Activated CD4-positive, alpha-beta T cell treated with anti-CD3 and anti-CD28 coated beads for 48 hours (primary cell): ENCODE measurements around the gene CRLF2.
A peak's percentile ranks its signal among the peaks of the same experiment; 100 is the strongest.
"Not testable (repeated sequence)": the region's sequence is repeated elsewhere in the genome, so short reads cannot be mapped to it uniquely, and the experiment has no call there.

Experiments
- DNase-seq: peaks from one replicate; pipeline ENCODE4 v3.0.0-alpha.2; 2020

CRLF2 gene

DNA sequence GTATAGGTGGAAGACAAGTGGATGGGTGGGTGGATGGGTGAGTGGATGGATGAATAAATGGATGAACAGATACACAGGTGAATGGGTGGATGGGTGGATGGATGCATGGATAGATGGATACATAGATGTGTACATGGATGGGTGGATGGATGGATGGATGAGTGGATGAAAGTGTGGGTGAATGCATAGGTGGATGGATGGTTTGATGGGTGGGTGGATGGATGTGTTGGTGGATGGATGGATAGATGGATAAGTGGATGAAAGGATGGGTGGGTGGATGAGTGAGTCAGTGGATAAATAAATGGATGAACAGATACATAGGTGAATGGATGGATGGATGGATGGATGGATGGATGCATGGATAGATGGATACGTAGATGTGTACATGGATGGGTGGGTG is 1.6 kb downstream of the CRLF2 start:
- no peak for DNase-seq

- no peak for DNase-seq
Observed at GRCh38 chrX:1207496-1208025, 4.9 kb downstream of the CRLF2 start.

GRCh38 chrX:1205681-1206611 is 6.5 kb downstream of the CRLF2 start:
- DNase-seq, result peak; percentile 29

- no peak for DNase-seq
Observed at GRCh38 chrX:1202251-1202650, 10.2 kb downstream of the CRLF2 start.

- DNase-seq, result no peak
Observed at GRCh38 chrX:1196436-1196835, 16.0 kb downstream of the CRLF2 start.

- DNase-seq, result not testable (repeated sequence)
Observed at GRCh38 chrX:1192196-1192595, 20.3 kb downstream of the CRLF2 start.

DNA sequence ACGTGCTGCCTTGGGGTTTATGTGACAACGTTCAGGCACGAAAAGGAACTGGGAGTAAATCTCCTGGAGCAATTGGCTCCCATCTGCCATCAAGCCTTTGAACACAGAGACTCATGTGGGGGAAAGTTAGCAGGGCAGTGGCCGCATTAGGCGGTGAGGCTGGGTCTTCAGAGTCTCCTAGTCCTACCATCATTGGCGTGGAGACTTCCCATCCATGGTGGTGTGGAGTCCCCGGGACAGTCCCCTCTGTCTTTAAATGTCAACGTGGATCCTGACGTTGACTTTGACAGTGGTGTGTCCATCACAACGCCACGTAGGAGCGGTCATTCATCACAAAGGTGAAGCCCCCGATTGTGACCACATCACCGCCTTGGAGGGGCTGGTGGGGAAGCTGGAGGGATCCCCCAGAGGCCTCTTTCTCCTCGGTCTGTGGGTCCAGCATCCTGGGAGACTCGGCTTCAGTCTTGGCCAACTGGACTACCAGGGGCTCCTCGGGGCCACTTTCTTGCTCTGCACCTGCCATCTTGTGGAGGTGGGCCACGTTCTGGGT is 21.8 kb downstream of the CRLF2 start:
- DNase-seq, result no peak

GRCh38 chrX:1185561-1185960 is 26.9 kb downstream of the CRLF2 start:
- DNase-seq, result peak; percentile 28

DNA sequence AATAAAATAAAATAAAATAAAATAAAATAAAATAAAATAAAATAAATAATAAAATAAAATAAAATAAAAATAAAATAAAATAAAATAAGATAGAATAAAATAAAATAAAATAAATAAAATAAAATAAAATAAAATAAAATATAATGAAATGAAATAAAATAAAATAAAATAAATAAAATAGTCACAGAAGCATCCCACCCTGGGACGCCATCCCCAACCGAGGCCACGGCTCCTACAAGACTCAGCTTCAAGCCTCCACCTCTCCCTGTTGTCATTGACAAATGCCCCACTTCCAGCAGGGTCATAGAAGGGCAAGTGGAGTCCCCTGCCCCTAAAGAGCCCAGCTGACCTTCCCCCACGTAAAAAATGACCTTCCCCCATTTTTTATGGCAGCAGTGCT is 30.2 kb downstream of the CRLF2 start:
- DNase-seq, result no peak

DNA sequence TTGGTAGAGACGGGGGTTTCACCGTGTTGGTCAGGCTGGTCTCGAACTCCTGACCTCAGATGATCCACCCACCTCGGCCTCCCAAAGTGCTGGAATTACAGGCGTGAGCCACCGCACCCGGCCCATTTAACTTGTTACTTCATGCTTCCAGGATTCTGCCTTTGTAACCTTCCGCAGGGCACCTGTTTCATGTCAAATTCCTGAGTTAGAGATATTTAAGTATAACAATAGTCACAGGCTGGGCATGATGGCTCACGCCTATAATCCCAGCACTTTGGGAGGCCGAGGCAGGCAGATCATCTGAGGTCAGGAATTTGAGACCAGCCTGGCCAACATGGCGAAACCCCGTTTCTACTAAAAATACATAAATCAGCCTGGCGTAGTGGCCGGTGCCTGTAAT is 30.8 kb downstream of the CRLF2 start:
- DNase-seq, result not testable (repeated sequence)

DNA sequence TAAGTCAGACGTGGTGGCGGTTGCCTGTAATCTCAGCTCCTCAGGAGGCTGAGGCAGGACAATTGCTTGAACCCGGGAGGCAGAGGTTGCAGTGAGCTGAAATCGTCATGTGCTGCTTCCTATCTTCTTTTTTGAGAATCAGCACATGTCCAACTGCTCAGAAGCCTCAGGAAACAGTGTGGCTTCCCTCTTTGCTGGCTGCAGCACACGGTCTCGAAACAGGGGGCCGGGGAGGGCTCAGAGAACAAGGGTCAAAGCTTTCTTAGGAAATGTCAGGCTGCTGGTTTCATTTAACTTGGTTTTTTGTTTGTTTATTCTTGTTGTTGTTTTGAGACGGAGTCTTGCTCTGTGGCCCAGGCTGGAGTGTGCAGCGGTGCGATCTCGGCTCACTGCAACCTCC is 31.3 kb downstream of the CRLF2 start:
- DNase-seq, result no peak

DNA sequence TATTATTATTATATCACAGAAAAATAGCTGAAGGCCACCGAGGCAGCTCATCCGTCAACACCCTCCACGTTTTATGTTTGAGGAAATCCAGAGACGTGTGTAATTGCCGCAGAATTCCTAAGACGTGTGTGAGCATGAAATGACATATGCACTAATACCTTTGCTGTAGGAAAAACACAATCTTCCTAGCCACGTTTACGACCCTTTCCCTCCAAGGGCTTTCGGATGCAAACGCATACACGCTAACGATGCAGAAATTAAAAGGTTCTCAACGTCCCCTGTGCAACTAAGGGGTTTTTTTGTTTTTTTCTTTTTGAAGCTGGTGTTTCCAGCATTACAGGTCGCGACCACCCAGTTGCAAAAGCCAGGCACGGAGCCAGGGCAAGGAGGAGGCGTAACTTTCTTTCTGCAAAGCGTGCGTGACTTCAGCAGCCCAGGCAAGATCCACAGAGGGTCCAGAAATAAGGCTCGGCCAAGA is 33.8 kb downstream of the CRLF2 start:
- peak; percentile 17 for DNase-seq

DNA sequence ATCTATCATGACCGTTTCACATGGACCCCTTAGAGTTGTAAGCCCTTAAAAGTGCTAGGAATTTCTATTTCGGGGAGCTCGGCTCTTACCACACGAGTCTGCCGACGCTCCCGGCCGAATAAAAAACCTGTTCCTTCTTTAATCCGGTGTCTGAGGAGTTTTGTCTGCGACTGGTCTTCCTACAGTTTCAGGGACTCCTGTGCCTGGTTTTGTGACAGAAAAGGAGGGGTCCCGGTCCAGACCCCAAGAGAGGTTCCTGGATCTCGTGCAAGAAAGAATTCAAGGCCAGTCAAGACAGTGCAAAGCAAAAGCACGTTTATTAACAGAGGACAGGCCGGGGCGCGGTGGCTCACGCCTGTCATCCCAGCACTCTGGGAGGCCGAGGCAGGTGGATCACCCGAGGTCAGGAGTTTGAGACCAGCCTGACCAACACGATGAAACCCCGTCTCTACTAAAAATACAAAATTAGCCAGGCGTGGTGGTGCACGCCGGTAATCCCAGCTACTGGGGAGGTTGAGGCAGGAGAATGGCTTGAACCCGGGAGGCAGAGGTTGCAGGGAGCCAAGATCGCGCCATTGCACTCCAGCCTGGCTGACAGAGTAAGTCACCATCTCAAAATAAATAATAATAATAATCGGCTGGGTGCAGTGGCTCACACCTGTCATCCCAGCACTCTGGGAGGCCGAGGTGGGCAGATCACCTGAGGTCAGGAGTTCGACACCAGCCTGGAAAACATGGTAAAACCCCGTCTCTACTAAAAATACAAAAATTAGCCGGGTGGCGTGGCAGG is 35.7 kb downstream of the CRLF2 start:
- DNase-seq, result peak; percentile 23

DNA sequence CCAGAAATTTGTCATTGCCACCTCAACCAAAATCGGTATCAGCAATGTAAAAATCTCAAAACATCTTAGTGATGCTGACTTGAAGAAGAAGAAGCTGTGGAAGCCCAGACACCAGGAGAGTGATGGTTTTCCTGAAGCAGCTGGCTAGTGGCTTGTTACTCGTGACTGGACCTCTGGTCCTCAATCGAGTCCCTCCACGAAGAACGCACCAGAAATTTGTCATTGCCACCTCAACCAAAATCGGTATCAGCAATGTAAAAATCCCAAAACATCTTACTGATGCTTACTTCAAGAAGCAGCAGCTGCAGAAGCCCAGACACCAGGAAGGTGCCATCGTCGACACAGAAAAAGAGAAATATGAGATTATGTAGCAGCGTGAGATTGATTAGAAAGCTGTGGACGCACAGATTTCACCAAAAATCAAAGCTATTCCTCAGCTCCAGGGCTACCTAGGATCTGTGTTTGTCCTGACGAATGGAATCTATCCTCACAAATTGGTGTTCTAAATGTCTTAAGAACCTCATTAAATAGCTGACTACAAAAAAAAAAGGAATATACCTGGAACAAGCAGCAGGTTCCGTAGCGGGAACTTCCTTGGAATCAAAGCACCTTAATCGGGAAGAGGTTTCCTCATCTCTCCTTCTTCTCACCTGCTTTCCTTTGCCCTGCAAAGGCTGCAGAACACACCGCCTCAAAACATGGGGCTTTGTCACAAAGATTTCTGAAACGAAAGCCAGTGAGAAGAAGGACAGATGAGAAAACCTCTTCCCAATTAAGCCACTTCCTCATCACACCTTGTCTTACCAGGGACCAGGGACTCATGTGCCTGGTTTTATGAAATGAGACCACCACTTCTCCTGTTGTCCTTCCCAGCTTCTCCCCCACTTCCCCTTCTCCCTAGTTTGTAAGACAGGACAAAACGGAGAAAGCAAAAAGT is 37.6 kb downstream of the CRLF2 start:
- DNase-seq, result not testable (repeated sequence)

GRCh38 chrX:1173435-1173834 is 39.0 kb downstream of the CRLF2 start:
- not testable (repeated sequence) for DNase-seq

DNA sequence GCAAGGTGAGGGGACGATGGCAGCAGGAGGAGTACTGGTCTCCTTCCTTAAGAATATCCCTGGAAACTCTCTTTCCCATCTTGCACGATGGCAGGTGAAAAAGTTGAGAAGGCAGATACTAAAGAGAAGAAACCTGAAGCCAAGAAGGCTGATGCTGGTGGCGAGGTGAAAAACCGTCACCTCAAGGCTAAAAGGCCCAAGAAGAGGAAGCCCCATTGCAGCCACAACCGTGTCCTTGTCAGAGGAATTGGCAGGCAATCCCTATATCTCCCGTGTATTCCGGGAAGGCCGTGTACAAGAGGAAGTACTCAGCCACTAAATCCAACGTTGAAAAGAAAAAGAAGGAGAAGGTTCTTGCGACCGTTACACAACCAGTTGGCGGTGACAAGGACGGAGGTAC is 40.0 kb downstream of the CRLF2 start:
- DNase-seq, result no peak

DNA sequence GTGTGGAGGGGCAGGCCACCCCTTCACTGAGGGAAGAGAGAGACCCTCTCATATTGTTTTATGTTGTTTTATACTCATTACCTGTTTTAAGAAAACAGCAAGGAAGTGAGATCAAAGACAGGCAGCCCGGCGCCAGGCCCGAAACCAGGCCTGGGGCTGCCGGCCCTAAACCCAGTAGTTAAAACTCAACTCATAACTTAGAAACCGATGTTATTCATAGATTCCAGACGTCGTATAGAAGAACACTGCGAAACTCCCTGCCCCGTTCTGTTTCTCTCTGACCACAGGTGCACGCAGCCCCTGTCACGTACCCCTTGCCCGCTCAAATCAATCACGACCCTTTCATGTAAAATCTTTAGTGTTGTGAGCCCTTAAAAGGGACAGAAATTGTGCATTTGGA is 40.5 kb downstream of the CRLF2 start:
- not testable (repeated sequence) for DNase-seq

DNA sequence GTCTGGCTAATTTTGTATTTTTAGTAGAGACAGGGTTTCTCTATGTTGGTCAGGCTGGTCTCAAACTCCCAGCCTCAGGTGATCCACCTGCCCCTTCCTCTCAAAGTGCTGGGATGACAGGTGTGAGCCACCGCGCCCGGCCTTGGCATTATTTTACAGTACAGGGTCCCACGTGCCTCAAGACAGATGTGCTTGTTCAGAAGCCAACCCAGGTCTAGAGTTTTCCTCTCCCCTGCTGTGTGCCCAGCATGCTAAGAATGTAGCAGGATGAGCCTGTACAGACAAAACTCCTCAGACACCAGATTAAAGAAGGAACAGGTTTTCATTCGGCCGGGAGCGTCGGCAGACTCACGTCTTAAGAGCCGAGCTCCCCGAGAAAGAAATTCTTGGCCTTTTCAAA is 42.2 kb downstream of the CRLF2 start:
- no peak for DNase-seq

DNA sequence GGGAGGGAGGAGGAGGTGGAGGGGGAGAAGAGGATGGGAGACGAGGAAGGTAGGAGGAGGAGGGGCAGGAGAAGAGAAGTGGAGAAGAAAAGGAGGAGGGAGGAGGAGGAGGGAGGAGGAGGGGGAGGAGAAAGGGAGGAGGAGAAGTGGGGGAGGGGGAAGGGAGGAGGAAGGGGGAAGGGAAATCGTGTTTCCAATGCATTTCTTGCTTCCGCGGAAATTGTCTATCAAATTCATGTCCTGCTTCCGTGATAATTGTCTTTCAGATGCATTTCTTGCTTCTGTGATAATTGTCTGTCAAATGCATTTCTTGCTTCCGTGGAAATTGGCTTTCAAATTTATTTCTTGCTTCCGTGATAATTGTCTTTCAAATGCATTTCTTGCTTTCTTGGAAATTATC is 43.3 kb downstream of the CRLF2 start:
- no peak for DNase-seq

- no peak for DNase-seq
Observed at GRCh38 chrX:1167918-1168481, 44.4 kb downstream of the CRLF2 start.

DNA sequence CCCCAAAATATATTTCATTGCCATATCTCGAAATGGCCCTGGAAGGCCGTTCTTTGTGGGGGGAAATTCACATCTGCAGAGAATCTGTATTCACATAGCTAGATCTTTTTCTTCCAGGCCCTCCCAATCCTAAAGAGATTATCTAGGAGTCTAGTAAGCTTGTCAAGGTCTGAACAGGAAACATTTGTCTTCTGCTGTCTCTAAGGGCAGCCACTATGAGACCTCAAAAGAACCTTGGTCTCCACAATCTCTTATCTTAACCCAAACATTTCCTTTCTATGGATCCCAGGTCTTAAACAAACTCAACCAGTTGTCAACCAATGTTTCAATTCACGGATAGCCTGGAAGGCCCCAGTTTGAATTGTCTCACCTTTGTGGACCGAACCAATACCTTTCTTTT is 45.0 kb downstream of the CRLF2 start:
- DNase-seq, result no peak
